Right lobe of liver (tissue), 6 donors: ENCODE measurements around the gene FAM169A. TPM values are rescaled to one million over a fixed set of nuclear protein-coding genes. Genes with fewer than 3 reads are reported as not detected.
"Not testable (repeated sequence)": the region's sequence is repeated elsewhere in the genome, so short reads cannot be mapped to it uniquely, and the experiment has no call there.

Source experiments
- ATAC-seq, 4 donors: fragments of 200-7000 bp; cut with Tn5 transposase; one replicate each; pipeline ENCODE4 v1.9.1; 2020; ENCODE audit warnings: mild to moderate bottlenecking in 4 of 4, moderate library complexity in 4 of 4
- DNase-seq, 3 donors: peaks; one replicate each; pipeline ENCODE4 v3.0.0-alpha.2; 2020
- H3K27ac ChIP-seq, 3 donors: fragments of 200-600 bp; one replicate each; pipeline ENCODE4 v1.8.0; 2022
- H3K27me3 ChIP-seq, 2 donors: fragments of 200-600 bp; one replicate each; pipeline ENCODE4 v1.8.0; 2022
- H3K36me3 ChIP-seq, 4 donors: fragments of 200-600 bp; sonication (generic) in 1 of 4; one replicate each; pipeline versions ENCODE4 v1.5.1 to v1.8.0; 2017 to 2022; ENCODE audit warnings: control low read depth in 1 of 4
- H3K4me1 ChIP-seq, 4 donors: fragments of 200-600 bp; sonication (generic) in 1 of 4; one replicate each; pipeline versions ENCODE4 v1.5.1 to v1.8.0; 2017 to 2022; ENCODE audit warnings: control low read depth in 1 of 4
- H3K4me3 ChIP-seq, 3 donors: fragments of 200-600 bp; one replicate each; pipeline ENCODE4 v1.8.0; 2022
- H3K9me3 ChIP-seq, 4 donors: fragments of 200-600 bp; sonication (generic) in 1 of 4; one replicate each; pipeline versions ENCODE4 v1.5.1 to v1.8.0; 2017 to 2022; ENCODE audit warnings: control low read depth in 1 of 4
- POLR2A ChIP-seq: fragments of 450-650 bp; IDR thresholded peaks from one replicate; pipeline ENCODE4 v1.6.1; 2017; ENCODE audit warnings: antibody characterized with exemption, mild to moderate bottlenecking
- WGBS: methylation state at CpG from one replicate; pipeline ENCODE4 v1.1.6; 2018; ENCODE audit warnings: low coverage, low lambda C conversion rate; ENCODE audit not compliant: insufficient coverage; ENCODE audit errors: missing lambda C conversion rate; 5-methylcytosine and 5-hydroxymethylcytosine counted together
- intact Hi-C, 2 donors: fragments of 100-400 bp; cut with DNase I; formaldehyde crosslinking; loops; one replicate each; pipeline versions ENCODE4 v1.11.2 to v1.14.1; 2022
- total RNA-seq, 6 experiments: library from RNA; depleted of rRNA in 2 of 6; stranded (reverse); fragments of >200 nt in 2 of 6; fragmentation: NEBNext Ultra II Directional in 3 of 6; extraction: Animal tissue kit (Norgen Biotek cat#: 25700) in 3 of 6; gene quantifications; one replicate each; pipeline versions ENCODE4 v1.1.0 to v1.2.4, GENCODE V29; 2016 to 2023
- TF ChIP-seq, protein P1 (sequence below), 4 donors: fragments of 200-600 bp in 3 of 4; fragments of 450-650 bp in 1 of 4; IDR thresholded peaks; one replicate each; pipeline versions ENCODE4 v1.5.1 to v1.8.0; 2016 to 2022; ENCODE audit warnings: antibody characterized with exemption in 4 of 4, mild to moderate bottlenecking in 2 of 4
- donor health status: DM: no; HTN: yes; CAD: no.
- donor health status: DM: no; HTN: no; CAD: no.
- donor health status: DM: no; HTN: no; CAD: no.
- donor health status: DM: no; HTN: yes; CAD: no.
- donor health status: DM: no; HTN: yes; CAD: no.

Gene FAM169A
- total RNA-seq, 6 experiments from 2014 or later: 1.2 to 7.5 (median 4.1) TPM

DNA sequence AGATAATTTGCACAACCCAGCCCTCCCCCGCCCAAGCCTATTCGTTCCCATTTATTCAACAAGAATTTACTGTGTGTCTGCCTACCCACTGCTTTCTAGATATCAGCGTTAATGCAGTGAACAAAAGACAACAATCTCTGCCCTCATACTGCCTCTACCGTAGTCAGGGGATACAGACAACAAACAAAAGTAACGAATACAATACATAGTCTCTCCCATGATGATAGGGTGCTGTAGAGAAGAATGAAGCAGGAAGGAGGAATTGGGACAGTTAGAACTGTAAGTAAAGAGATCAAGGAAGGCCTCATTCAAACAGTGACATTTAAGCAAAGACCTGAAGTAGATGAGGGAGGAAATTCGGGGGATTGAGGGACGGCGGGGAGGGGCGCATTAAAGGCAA is 101.0 kb downstream of the FAM169A start:
- peaks cover 0 to 23% (median 10%) of the 10 kb centered on the region in 4 donors for H3K4me1 ChIP-seq
- no peak overlapping the region for H3K27ac ChIP-seq
- H3K27me3 ChIP-seq: no peaks in the 10 kb centered on the region
- ATAC-seq: no peak
- intact Hi-C loops: loop anchor here (10.0 kb wide), 2 partner anchors 140 to 150 kb away; no protein-coding TSS in a partner anchor
- H3K9me3 ChIP-seq: no peaks in the 10 kb centered on the region
- no peak for TF ChIP-seq POLR2A
- TF ChIP-seq, protein P1, sequence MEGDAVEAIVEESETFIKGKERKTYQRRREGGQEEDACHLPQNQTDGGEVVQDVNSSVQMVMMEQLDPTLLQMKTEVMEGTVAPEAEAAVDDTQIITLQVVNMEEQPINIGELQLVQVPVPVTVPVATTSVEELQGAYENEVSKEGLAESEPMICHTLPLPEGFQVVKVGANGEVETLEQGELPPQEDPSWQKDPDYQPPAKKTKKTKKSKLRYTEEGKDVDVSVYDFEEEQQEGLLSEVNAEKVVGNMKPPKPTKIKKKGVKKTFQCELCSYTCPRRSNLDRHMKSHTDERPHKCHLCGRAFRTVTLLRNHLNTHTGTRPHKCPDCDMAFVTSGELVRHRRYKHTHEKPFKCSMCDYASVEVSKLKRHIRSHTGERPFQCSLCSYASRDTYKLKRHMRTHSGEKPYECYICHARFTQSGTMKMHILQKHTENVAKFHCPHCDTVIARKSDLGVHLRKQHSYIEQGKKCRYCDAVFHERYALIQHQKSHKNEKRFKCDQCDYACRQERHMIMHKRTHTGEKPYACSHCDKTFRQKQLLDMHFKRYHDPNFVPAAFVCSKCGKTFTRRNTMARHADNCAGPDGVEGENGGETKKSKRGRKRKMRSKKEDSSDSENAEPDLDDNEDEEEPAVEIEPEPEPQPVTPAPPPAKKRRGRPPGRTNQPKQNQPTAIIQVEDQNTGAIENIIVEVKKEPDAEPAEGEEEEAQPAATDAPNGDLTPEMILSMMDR (IDR thresholded peaks at IDR 0.05): no peak
- no peak for DNase-seq
- 71% methylated on average over 9 of the region's 9 CpGs for WGBS
- H3K4me3 ChIP-seq: no peak overlapping the region
- peaks cover 0 to 25% (median 7%) of the 10 kb centered on the region in 4 donors for H3K36me3 ChIP-seq

DNA sequence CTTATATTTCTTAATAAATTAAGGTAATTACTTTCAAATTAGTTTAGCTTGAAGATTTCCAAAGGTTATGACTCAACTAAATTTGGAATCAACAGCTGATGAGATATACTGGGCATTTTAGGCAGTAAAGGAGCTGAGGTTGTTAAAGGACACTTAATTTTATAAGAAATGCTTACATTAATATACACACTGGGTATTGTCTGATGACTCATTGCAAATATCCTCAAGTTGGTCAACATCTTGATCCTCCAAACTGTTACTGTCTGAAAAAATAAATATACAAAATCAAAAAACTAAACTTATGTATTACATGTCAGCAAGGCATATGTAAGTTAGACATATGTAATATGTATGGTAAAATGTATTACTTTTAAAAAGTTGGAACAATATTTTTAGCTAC is 102.7 kb downstream of the FAM169A start:
- DNase-seq (no peak), ATAC-seq (no peak)
- Histone ChIP-seq H3K9me3 (no peaks in the 10 kb centered on the region), H3K4me3 (no peak overlapping the region), H3K27ac (no peak overlapping the region), H3K4me1 (peaks cover 0 to 22% (median 9%) of the 10 kb centered on the region in 4 donors), H3K27me3 (no peaks in the 10 kb centered on the region), H3K36me3 (peaks cover 0 to 23% (median under 1%) of the 10 kb centered on the region in 4 donors)
- TF ChIP-seq, protein P1 (IDR thresholded peaks at IDR 0.05): no peak
- no peak for TF ChIP-seq POLR2A
- intact Hi-C loops: loop anchor here (10.0 kb wide), 2 partner anchors 141 to 151 kb away; no protein-coding TSS in a partner anchor

DNA sequence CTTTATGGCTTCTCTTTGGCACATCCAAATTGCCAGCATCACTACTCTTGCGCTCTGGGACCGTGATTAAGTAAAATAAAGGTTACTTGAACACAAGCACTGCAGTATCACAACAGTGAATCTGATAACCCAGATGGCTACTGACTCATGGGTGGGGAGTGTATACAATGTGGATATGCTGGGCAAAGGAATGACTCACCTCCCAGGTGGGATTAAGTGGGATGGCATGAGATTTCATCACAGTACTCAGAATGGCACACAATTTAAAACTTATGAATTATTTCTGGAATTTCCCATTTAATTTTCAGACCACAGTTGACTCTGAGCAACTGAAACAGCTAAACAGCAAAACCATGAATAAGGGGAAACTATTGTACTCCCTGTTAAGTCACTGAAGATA is 103.6 kb downstream of the FAM169A start:
- TF ChIP-seq, protein P1 (IDR thresholded peaks at IDR 0.05): no peak
- no peak for TF ChIP-seq POLR2A
- no peak overlapping the region for H3K4me3 ChIP-seq
- intact Hi-C loops: loop anchor here (10.0 kb wide), 2 partner anchors 142 to 152 kb away; no protein-coding TSS in a partner anchor
- 89% methylated on average over 2 of the region's 2 CpGs for WGBS
- ATAC-seq: no peak
- no peak for DNase-seq
- no peaks in the 10 kb centered on the region for H3K9me3 ChIP-seq
- no peaks in the 10 kb centered on the region for H3K27me3 ChIP-seq
- H3K4me1 ChIP-seq: peaks cover 0 to 13% (median 5%) of the 10 kb centered on the region in 4 donors
- no peak overlapping the region for H3K27ac ChIP-seq
- peaks cover 0 to 32% (median 2%) of the 10 kb centered on the region in 4 donors for H3K36me3 ChIP-seq

DNA sequence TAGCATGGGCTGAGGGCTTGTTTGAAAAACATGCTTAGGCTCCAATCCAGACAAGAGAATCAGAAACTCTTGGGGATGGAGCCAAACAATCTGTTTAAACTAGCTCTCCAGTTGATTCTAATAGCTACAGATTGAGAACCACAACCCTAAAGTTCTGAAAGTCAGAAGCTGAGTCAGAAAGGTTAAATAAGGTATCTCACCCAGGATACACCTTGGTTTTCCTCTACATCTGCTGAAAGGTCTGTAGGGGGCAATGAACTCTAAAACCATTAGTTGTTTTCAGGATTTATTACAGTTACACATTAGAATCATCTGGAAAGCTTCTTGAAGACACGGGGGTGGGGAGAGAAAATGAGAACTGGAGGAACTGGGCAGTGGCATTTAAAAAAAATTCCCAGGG is 104.9 kb downstream of the FAM169A start:
- 73% methylated on average over 1 of the region's 1 CpG for WGBS
- peaks cover 0 to 44% (median 2%) of the 10 kb centered on the region in 4 donors for H3K36me3 ChIP-seq
- H3K4me3 ChIP-seq: no peak overlapping the region
- H3K27ac ChIP-seq: no peak overlapping the region
- H3K27me3 ChIP-seq: no peaks in the 10 kb centered on the region
- H3K9me3 ChIP-seq: no peaks in the 10 kb centered on the region
- peaks cover 0 to 12% (median 5%) of the 10 kb centered on the region in 4 donors for H3K4me1 ChIP-seq
- ATAC-seq (no peak), DNase-seq (no peak)
- intact Hi-C loops: loop anchor here (10.0 kb wide), 2 partner anchors 144 to 154 kb away; no protein-coding TSS in a partner anchor
- no peak for TF ChIP-seq POLR2A
- TF ChIP-seq, protein P1 (IDR thresholded peaks at IDR 0.05): no peak

DNA sequence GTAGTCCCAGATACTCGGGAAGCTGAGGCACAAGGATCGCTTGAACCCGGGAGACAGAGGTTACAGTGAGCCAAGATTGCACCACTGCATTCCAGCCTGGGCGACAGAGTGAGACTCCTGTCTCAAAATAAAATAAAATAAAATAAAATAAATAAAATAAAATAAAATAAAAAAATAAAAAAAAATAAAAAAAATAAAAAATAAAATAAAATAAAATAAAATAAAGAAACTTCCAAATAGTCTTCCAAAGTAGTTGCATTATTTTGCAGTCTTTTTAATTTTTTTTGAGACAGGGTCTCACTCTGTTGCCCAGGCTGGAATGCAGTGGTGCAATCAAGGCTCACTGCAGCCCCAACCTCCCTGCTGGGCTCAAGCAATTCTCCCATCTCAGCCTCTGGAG is 117.4 kb downstream of the FAM169A start:
- DNase-seq, ATAC-seq, H3K27ac ChIP-seq, intact Hi-C loops, H3K9me3 ChIP-seq, H3K4me1 ChIP-seq, H3K4me3 ChIP-seq, H3K27me3 ChIP-seq: not testable (repeated sequence)
- 100% methylated on average over 2 of the region's 4 CpGs for WGBS
- peaks cover 0 to 73% (median 11%) of the 10 kb centered on the region in 4 donors for H3K36me3 ChIP-seq
